ENCODE data around the gene NFAT5.

DNA sequence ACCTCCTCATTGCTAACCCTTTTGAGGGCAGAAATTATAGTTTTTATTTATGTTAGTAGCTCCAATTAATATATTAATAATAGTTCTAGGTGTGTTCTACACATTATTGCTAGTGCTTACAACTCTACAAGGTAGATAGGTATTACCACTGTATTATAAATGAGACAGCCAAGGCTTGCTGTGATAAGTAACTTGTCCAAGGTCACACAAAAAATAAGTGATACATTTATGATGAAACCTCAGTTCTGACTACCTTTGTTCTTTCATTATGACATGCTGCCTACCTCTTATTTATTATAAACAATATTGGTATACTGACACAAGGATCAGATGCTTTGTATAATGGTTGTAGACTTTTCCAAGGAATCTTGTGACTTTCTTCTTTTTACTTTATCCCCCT, 41.2 kb downstream of the NFAT5 start:
- TF ChIP-seq, protein P1, sequence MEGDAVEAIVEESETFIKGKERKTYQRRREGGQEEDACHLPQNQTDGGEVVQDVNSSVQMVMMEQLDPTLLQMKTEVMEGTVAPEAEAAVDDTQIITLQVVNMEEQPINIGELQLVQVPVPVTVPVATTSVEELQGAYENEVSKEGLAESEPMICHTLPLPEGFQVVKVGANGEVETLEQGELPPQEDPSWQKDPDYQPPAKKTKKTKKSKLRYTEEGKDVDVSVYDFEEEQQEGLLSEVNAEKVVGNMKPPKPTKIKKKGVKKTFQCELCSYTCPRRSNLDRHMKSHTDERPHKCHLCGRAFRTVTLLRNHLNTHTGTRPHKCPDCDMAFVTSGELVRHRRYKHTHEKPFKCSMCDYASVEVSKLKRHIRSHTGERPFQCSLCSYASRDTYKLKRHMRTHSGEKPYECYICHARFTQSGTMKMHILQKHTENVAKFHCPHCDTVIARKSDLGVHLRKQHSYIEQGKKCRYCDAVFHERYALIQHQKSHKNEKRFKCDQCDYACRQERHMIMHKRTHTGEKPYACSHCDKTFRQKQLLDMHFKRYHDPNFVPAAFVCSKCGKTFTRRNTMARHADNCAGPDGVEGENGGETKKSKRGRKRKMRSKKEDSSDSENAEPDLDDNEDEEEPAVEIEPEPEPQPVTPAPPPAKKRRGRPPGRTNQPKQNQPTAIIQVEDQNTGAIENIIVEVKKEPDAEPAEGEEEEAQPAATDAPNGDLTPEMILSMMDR (IDR thresholded peaks at IDR 0.05): no peak
- TF ChIP-seq POLR2A (IDR thresholded peaks at IDR 0.05) (no peak), POLR2AphosphoS5 (IDR thresholded peaks at IDR 0.05) (no peak)
